ENCODE measurements around the gene SELENOV.

Gene SELENOV

GRCh38 chr19:39514840-39515550 is at the start of gene SELENOV:
SELENOV (plus strand) TSS chr19:39515139; CDS start chr19:39515213, 74 bp downstream.
- H3K27ac ChIP-seq = no peak within 1 kb of the TSS
- DNase-seq (ENCODE audit: low spot score) = no peak
- TF ChIP-seq, protein P1, sequence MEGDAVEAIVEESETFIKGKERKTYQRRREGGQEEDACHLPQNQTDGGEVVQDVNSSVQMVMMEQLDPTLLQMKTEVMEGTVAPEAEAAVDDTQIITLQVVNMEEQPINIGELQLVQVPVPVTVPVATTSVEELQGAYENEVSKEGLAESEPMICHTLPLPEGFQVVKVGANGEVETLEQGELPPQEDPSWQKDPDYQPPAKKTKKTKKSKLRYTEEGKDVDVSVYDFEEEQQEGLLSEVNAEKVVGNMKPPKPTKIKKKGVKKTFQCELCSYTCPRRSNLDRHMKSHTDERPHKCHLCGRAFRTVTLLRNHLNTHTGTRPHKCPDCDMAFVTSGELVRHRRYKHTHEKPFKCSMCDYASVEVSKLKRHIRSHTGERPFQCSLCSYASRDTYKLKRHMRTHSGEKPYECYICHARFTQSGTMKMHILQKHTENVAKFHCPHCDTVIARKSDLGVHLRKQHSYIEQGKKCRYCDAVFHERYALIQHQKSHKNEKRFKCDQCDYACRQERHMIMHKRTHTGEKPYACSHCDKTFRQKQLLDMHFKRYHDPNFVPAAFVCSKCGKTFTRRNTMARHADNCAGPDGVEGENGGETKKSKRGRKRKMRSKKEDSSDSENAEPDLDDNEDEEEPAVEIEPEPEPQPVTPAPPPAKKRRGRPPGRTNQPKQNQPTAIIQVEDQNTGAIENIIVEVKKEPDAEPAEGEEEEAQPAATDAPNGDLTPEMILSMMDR (conservative IDR thresholded peaks at IDR 0.05; ENCODE audit: low read depth) = no peak
- POLR2A ChIA-PET (ENCODE audit: low non-redundant PET) = no interaction called here
- CTCF ChIA-PET = interaction anchor here (0.6 to 2.5 kb wide), 6 partner anchors 12 to 347 kb away, joined by 3 to 12 read pairs (median 5); partner anchors contain the start of genes DLL3 and EID2B

- ChIA-PET POLR2A (ENCODE audit: low non-redundant PET) (no interaction called here), CTCF (no interaction called here)
- TF ChIP-seq, protein P1 (conservative IDR thresholded peaks at IDR 0.05; ENCODE audit: low read depth) = no peak
- DNase-seq (ENCODE audit: low spot score) = no peak
- H3K27ac ChIP-seq = no peak overlapping the region
Observed at GRCh38 chr19:39465956-39466747, 48.8 kb upstream of the SELENOV start.

DNA sequence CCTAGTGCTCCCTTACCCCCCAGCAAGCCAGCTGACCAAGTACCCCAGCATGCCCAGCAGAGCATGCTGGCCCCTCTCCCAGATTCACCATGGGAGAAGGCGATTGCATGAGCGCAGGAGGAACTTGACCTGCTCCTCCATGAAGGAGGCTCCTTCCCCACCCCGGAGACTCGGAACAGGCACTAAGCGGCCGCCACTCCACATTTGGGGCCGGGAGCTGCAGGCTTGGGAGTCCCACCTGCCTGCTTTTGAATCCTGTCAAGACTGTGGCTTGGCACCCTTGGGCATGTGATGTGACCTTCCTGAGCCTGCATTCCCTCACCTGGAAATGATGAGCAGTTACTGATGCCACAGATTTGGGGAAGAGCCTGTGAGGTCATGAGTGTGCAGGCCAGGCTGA is 47.0 kb upstream of the SELENOV start:
- TF ChIP-seq, protein P1 (conservative IDR thresholded peaks at IDR 0.05; ENCODE audit: low read depth) = no peak
- ChIA-PET POLR2A (ENCODE audit: low non-redundant PET) (no interaction called here), CTCF (interaction anchor here (1.5 kb wide), 1 partner anchor 35 kb away, joined by 10 read pairs; no protein-coding TSS in a partner anchor)
- H3K27ac ChIP-seq = no peak overlapping the region
- DNase-seq (ENCODE audit: low spot score) = no peak

- ChIA-PET CTCF (interaction anchor here (0.5 kb wide), 1 partner anchor 1560 kb away, joined by 6 read pairs; no protein-coding TSS in a partner anchor), POLR2A (ENCODE audit: low non-redundant PET) (no interaction called here)
- TF ChIP-seq, protein P1 (conservative IDR thresholded peaks at IDR 0.05; ENCODE audit: low read depth) = no peak
- DNase-seq (ENCODE audit: low spot score) = no peak
- no peak overlapping the region; the same call in 1 of the 2 replicates for H3K27ac ChIP-seq
Observed at GRCh38 chr19:39469036-39469435, 45.9 kb upstream of the SELENOV start.

GRCh38 chr19:39469567-39469966 is 45.4 kb upstream of the SELENOV start:
- TF ChIP-seq, protein P1 (conservative IDR thresholded peaks at IDR 0.05; ENCODE audit: low read depth) = no peak
- CTCF ChIA-PET = interaction anchor here (0.5 kb wide), 1 partner anchor 1561 kb away, joined by 6 read pairs; no protein-coding TSS in a partner anchor
- POLR2A ChIA-PET (ENCODE audit: low non-redundant PET) = no interaction called here
- no peak overlapping the region; the same call in 1 of the 2 replicates for H3K27ac ChIP-seq
- DNase-seq (ENCODE audit: low spot score) = no peak

GRCh38 chr19:39470724-39471339 is 44.1 kb upstream of the SELENOV start:
- no peak overlapping the region for H3K27ac ChIP-seq
- CTCF ChIA-PET = no interaction called here
- POLR2A ChIA-PET (ENCODE audit: low non-redundant PET) = no interaction called here
- TF ChIP-seq, protein P1 (conservative IDR thresholded peaks at IDR 0.05; ENCODE audit: low read depth) = no peak
- no peak for DNase-seq (ENCODE audit: low spot score)

Data from RWPE1 (cell line).